Inferior parietal cortex (tissue), 1 donor: Measurements from ENCODE around the gene DNAJB11.
"Not testable (repeated sequence)": the region's sequence is repeated elsewhere in the genome, so short reads cannot be mapped to it uniquely, and the experiment has no call there.

Source experiments
- DNase-seq: peaks from one replicate; pipeline ENCODE4 v3.0.0-alpha.2; 2016; ENCODE audit errors: extremely low spot score

DNAJB11 gene

GRCh38 chr3:186570096-186570940, at the start of gene DNAJB11:
TSS of gene DNAJB11 (plus strand) at chr3:186570720. CDS start at chr3:186570898, 178 bp downstream.
- DNase-seq = peak; percentile 99

GRCh38 chr3:186520957-186521842, 49.3 kb upstream of the DNAJB11 start:
- no peak for DNase-seq

DNA sequence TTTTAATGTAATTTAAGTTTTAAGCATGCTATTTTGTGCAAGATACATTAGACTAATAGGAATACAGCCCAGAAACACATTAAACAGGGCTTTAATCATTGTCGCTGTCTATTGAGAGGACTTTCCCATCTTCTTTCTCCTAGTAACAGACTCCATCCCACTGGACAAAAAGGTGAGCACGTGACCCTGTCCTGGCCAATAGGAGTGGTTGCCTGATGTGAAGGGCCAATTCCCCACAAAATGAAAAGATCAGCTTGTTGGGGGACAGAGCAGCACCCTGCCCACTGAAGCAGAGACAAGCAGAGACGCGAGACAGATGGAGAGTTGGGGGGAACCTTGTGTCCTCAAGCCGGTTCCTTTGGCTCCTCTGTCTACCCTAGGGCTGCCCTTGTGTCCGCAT, 47.5 kb upstream of the DNAJB11 start:
- DNase-seq = no peak

DNA sequence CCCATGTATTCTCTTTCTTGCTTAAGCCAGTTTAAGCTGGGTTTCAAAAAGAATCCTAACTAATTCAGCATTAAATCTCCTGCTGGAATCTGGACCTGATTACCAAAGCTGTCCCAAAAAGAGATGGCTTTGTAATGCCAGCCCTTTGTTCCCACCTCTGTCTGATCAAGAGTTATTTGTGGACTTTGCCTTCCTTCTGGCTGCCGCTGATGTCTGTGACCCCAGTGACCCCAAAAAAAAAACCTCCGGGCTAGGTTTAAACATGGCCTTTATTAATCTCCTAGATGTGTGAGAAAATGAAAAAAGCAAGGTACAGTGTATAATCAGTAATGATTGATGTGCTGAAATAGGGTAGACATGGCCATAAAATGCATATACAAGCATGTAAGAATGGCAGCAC, 47.1 kb upstream of the DNAJB11 start:
- DNase-seq = no peak

- DNase-seq = no peak
These were observed 45.9 kb upstream of the DNAJB11 start for GRCh38 chr3:186524616-186525015.

DNA sequence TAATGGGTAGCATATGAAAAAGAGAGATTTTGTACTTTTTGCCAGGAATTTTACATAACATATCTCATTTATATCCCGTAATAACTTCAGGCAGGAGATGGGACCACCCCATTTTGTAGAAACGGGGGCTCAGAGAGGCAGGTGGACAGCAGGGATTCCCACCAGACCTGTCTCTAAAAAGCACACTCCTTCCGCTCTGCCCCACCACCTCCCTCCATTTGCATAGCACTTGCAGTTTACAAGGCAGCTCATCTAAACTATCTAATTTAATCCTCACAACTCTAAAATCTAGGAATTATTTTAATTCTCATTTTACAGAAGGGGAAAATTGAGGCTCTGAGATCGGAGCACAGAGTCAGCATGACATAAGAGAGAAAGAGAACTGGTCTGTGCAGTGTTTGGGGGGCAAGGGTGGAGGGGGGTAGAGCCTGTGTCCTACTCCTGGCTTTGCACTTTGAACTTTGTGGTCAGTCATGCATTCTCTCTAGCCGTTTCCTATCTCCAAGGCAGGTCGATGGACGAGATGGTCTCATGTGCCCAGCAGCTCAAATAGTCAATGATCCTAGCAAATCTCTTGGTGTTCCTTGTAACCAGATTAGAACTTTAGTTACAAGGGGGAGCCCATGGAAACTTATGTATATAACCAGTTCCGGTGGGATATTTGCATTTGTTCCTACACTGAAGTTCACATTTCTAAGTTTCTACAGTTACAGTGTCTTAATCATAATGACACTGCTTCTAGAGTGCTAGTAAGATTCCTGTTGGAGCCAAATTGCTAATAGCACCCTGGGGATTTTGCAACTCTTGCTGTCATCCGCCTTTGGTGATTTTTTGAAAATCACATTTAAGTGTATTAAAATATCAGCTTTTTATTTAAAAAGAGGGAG, 44.9 kb upstream of the DNAJB11 start:
- no peak for DNase-seq

DNA sequence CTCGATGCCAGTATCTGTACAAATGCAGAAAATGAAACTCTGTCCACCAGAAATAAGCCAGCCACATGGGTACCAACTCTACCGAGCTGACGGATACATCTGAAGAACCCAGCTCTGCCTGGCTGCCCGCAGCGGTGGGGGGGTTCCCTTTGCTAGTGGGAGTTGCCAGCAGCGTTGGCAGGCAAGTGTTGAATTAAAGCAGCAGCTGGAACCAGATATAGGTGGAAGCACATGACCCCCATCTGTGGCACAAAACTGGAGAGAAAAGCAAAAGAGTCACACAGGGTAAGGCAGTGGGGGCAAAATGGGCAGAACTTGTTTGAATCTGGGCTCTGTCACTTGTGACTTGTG, 44.3 kb upstream of the DNAJB11 start:
- no peak for DNase-seq

DNA sequence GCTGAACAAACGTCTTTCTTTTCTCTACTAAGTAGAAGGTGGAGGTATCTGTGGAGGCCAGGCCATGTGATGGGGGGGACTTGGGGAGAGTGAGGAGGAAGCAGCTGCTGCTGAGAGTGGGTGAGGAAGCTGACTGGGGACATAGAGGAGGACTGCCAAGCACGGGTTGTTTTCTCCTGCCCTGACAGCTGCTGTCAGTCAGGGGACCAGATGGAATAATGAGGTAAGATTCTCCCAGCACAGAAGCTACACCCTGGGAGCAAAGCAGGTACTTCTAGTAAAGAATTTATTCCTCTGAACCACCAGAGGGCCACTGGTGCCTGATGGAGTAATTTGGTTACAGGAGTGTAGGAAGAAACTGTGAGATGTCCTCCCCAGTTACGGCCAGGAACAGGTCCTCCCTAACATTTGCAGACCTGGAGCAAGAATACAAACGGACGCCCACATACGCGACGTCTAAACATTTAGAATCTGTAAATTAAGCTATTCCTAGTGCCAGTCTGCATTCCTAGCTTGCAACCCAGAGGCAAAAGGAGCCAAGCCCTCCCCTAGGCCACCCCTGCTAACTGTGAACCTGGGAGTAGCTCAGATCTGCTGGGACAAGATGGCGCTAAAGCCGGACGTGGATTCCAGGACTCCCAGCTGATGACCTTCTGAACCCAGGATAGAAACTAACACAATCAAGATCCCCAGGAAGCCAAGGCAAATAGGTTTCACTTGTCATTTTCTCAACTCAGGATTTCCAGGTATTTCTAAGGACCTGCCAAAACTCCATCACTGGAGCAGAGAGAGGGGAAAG, 41.1 kb upstream of the DNAJB11 start:
- DNase-seq = no peak

GRCh38 chr3:186530415-186530814, 40.1 kb upstream of the DNAJB11 start:
- DNase-seq = no peak

DNA sequence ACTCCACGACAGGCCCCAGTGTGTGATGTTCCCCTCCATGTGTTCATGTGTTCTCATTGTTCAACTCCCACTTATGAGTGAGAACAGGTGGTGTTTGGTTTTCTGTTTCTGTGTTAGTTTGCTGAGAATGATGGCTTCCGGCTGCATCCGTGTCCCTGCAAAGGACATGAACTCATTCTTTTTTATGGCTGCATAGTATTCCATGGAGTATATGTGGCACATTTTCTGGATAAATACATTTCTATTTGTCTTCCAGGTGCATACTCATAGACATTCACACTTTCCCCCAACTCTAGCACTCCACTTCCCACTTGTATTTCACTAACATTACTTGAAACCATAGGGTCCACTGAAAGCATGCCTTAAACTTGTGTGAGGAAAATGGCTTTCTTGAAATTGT, 38.8 kb upstream of the DNAJB11 start:
- DNase-seq = not testable (repeated sequence)

DNA sequence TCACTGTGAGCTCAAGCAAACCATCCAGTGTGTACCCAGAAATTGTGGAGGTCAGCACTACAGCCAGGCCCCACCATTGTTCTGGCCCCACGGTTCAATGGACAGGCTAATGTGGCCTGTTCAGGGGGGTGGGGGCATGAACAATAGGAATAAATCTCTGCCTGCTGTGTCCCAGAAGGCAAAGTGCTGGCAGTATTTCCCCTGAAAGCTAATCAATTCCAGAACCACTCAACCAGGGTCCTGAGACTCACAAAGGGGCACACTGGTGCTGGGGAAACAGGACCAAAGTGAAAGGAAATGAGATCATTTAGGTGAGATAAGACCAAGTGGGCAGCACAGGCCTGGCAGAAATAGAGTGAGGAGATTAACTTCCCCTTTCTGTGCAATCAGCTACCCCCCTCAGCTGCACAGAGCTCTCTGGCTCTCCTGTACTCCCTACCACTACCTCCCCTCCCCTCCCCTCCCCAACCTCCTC, 37.9 kb upstream of the DNAJB11 start:
- no peak for DNase-seq

DNA sequence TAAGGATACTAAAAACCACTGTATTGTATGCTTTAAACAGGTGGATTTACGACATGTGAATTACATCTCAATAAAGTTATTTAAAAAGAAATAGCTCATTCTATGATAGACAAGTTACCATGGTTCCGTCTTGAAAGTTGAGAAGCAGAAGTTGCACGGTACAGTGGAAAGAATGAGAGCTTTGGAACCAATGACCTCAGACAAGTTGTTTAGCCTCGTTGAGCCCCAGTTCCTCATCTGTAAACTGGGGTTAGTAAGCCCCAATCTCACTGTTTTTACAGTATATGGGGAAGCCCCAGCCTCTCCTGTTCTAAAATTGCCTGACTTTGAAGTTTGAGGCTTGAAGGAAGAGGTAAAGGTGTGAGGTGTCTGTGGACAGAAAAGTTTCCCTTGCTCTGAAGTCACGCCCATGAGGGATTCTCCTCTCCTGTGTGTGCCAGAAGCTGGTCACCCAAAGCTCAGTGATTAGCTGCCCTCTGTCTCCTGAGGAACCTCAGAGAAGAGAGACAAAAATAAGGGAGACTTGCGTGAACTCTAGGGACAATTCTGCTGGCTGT, 36.3 kb upstream of the DNAJB11 start:
- DNase-seq = no peak

DNA sequence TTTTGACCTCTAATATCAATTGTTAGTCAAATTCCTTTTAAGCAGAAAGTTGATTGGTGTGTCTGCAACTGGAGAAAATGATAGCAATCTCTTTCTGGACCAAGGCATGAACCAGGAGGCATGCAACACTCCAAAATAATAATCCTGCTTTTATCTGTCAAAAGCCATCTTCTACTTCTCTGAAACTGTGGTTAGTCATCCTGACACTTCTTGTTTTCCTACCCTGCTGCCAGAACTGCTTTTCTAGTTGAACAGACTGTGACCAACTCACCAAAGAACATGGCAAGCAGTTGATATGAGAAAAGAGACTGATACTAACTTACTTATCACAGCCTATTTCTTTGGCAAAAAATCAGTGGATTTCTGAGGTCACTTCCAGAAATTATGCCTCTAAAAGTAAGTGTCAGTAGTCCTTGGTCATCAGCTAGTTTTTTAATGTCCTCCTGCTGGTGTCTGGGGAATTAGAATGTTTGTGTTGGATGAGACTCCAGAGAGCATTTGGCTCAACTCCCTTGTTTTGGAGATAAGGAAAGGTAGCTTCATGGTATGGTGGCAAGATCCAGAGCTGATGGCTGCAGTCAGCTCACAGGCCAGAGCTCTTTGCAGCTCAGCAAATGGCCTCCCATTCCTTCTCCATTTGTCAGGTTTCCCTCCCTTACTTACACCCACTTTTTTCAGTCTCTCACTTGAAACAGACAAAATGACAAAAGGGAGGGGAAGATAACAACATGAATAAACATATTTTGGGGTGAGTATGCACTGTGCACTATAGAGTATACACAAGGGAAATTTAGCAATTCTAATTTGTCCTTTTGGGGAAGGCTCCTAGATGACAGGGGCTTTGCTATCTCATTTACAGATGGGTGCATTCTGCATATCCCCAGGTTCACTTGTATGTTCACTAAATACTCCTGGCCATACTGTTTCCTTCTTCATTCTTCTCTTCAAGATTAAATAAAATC, 33.4 kb upstream of the DNAJB11 start:
- DNase-seq = no peak

DNA sequence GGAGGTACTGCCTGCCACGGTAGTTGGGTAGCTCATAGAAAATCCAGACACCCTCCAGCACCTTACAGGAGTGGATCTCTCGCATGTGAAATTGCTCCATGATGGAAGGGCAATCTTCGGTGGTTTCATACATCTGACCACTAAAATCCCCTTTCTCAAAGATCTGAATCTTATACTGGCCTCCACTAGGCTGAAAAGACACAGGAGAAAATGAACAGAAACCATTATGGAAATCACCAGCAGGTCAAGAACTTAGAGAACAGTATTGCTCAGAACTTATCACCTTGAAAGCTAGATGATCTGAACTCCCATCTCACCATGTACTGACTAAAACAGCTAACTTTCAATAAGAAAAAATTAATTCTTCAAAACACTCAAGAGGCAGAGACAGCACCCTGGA, 31.7 kb upstream of the DNAJB11 start:
- DNase-seq = no peak

GRCh38 chr3:186540221-186540834, 30.2 kb upstream of the DNAJB11 start:
- DNase-seq = peak; percentile 97

DNA sequence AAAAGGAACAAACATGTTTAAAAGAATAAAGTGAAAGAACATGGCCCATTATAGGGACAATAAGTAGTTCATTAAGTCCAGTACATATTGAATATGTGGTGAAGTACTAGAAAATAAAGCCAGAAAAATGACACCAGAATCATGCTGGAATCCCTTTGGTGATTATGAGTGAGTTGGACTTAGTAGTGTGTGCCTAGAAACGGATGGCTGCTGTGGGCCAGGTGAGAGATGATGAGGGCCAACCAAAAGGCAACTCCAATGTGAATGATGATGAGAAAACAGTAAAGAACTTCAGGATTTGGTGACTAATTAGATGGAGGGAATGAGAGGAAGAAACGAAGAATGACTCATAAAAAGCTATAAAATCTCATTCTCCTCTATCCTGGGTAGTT, 29.7 kb upstream of the DNAJB11 start:
- no peak for DNase-seq

DNA sequence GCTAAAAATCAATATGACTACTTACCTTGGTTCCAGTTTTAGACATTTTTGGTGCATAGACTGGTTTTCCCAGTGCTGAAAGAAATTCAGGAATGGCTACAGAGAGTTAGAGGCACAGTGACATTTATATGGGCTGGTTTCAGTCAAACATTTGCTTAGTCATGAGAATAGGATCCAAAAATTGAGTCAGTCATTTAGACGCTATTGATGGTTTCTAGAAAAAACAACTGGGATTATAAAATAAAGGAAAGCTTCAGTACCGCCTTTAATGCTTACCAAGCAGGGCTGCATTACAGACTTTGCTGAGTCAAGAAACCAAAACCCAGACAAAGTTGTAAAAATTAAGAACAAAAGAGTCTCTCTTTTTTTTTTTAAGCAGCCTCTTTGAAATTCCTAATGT, 26.2 kb upstream of the DNAJB11 start, which contains the start of gene CRYGS:
Gene CRYGS, minus strand, starts transcription at position 100 of the 400 bp plus-strand sequence. Its CDS starts 54 bp downstream, at position 46.
- no peak for DNase-seq

DNA sequence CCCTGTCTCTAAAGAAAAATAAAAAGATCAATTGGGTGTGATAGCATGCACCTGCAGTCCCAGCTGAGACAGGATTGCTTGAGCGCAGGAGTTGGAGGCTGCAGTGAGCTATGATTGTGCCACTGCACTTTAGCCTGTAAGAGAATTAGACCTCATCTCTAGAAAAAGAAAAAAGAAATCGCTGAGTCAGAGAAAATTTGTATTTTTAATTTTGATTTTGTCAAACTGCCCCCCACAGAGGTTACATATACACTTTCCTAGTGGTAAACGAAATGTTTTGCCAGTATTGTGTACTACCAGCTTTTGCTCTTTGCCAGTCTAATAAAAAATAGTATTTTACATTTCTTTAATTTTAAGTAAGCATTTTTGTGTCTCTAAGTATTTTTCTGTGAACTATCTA, 21.0 kb upstream of the DNAJB11 start:
- no peak for DNase-seq

DNA sequence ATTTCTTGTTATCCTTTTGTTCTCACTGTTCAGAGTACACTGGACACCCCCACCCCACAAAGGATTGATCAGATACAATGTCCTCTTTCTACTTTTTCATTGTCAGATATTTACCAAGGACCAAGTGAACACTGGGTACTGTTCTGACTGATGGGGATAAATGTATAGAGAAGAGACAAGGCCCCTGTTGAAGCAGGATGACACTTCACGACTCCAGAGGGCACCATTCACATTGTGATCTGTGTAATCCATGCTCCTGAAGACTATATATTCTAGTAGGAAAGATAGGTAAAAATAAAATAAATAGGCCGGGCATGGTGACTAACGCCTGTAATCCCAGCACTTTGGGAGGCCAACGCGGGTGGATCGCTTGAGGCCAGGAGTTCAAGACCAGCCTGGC, 19.1 kb upstream of the DNAJB11 start:
- DNase-seq = no peak
